Omental fat pad (tissue), 4 donors: ENCODE results near the gene MEGF8. TPM values are rescaled to one million over a fixed set of nuclear protein-coding genes. Genes with fewer than 3 reads are reported as not detected.

ENCODE experiments used
- ATAC-seq: fragments of 150-250 bp; one replicate; pipeline ENCODE4 v1.9.1; 2016; ENCODE audit warnings: mild to moderate bottlenecking, moderate library complexity; ENCODE audit not compliant: low FRiP score
- DNase-seq: peaks from one replicate; pipeline ENCODE4 v3.0.0-alpha.2; 2019; ENCODE audit warnings: low spot score
- CTCF ChIP-seq, 3 donors: fragments of 450-650 bp; IDR thresholded peaks; one replicate each; pipeline ENCODE4 v1.5.1; 2016 to 2017; ENCODE audit warnings: antibody characterized with exemption in 3 of 3, mild to moderate bottlenecking in 3 of 3, moderate library complexity in 2 of 3
- total RNA-seq, 4 donors: library from RNA; depleted of rRNA; stranded (reverse); fragments of >200 nt; gene quantifications; one replicate each; pipeline ENCODE4 v1.1.0, GENCODE V29; 2016

The MEGF8 gene
- total RNA-seq, 4 donors from 2014 or later: 15.3 to 20.5 (median 18.4) TPM

DNA sequence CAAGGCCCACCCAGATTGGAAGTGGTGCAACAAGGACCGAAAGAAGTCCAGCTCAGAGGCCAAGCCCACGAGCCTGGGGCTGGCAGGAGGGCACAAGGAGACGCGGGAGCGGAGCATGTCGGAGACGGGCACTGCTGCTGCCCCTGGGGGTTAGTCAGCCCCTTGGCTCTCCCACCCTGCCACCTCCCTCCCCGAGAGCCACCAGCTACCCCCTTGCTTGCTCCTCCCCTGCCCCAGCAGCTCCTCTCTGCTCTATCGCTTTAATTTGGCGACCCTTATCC, 37.7 kb upstream of the MEGF8 start:
- TF ChIP-seq CTCF (IDR thresholded peaks at IDR 0.05): no peak
- ATAC-seq: no peak
- no peak for DNase-seq

- ATAC-seq (no peak), DNase-seq (no peak)
- TF ChIP-seq CTCF (IDR thresholded peaks at IDR 0.05): no peak
These were observed 37.0 kb upstream of the MEGF8 start for GRCh38 chr19:42288387-42288786.

DNA sequence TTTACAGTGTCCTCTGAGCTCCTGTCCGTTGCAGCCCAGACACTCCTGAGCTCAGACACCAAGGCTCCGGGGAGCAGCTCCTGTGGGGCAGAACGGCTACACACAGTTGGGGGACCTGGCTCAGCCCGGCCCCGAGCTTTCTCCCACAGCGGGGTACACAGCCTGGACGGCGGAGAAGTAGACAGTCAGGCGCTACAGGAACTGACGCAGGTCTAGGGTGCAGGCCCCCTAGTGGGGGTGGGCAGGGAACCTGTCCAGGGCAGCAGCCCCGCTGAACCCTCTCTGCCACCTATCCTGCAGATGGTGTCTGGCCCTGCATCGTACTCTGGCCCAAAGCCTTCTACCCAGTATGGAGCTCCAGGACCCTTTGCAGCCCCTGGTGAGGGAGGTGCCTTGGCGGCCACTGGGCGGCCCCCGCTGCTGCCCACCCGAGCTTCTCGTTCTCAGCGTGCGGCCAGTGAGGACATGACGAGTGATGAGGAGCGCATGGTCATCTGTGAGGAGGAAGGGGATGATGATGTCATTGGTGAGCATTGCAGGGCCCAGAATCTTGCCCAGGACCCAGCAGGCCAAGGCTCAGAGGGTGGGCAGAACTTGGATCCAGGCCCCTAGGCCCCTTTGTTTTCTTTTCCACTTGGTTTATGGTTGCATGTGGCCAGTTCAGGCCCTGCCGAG, 36.4 kb upstream of the MEGF8 start:
- ATAC-seq: no peak
- no peak for TF ChIP-seq CTCF (IDR thresholded peaks at IDR 0.05)
- DNase-seq: no peak

- DNase-seq (no peak), ATAC-seq (no peak)
These were observed 35.8 kb upstream of the MEGF8 start for GRCh38 chr19:42289556-42290041.

GRCh38 chr19:42290136-42290522, 35.3 kb upstream of the MEGF8 start:
- DNase-seq (no peak), ATAC-seq (no peak)
- no peak for TF ChIP-seq CTCF (IDR thresholded peaks at IDR 0.05)

More at GRCh38 chr19:42289556-42290041, 35.8 kb upstream of the MEGF8 start:
- no peak for TF ChIP-seq CTCF (IDR thresholded peaks at IDR 0.05)

GRCh38 chr19:42290523-42291434, 34.7 kb upstream of the MEGF8 start:
- DNase-seq (no peak), ATAC-seq (no peak)
- TF ChIP-seq CTCF (IDR thresholded peaks at IDR 0.05): no peak
